ENCODE data around the gene TOP2A. TPM values are rescaled to one million over a fixed set of nuclear protein-coding genes. Genes with fewer than 3 reads are reported as not detected.
A peak's percentile ranks its signal among the peaks of the same experiment; 100 is the strongest.

TOP2A gene
- total and polyA plus RNA-seq, 9 of the 15 experiments (the other 6 are each of a cell fraction or from before 2014, with no cell fraction given): 133 to 347 (median 259) TPM

DNA sequence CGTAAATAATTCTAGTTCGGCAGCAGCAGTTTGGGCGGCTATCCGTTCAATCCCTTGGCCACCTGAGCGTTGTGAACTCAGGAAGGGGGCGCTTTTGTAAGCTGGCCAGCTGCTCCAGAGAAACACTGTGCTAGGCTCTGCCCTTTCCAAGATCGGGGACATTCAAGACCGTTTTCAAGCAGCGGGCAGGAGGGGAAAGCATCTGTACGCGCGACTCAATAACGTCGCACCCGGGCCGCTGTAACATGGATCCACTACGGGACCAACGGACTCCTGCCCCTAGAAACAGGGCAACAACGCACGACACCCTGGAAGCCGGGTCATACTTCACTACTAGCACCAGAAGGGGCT is 463 bp downstream of the TOP2A start (continued):
- no peak for TF ChIP-seq FOXM1 (IDR thresholded peaks at IDR 0.05; ENCODE audit: low read depth)
- no peak for TF ChIP-seq FOXM1 (CRISPR knock-in tag; IDR thresholded peaks at IDR 0.05; ENCODE audit: low read depth)
- no peak for TF ChIP-seq TGIF2 (CRISPR knock-in tag; IDR thresholded peaks at IDR 0.05)
- TF ChIP-seq E4F1 (CRISPR knock-in tag; IDR thresholded peaks at IDR 0.05; ENCODE audit: borderline replicate concordance): no peak
- TF ChIP-seq TFE3 (CRISPR knock-in tag; IDR thresholded peaks at IDR 0.05): no peak
- TF ChIP-seq ZNF3 (CRISPR knock-in tag; IDR thresholded peaks at IDR 0.05): no peak
- no peak for TF ChIP-seq HOMEZ (CRISPR knock-in tag; IDR thresholded peaks at IDR 0.05)
- TF ChIP-seq SP2 (IDR thresholded peaks at IDR 0.05; ENCODE audit: extremely low read depth, low read depth, low read length, poor library complexity, severe bottlenecking): no peak
- no peak for TF ChIP-seq ATF3 (IDR thresholded peaks at IDR 0.05)
- TF ChIP-seq ATF3 (CRISPR knock-in tag; conservative IDR thresholded peaks at IDR 0.05): no peak
- TF ChIP-seq, protein P1, sequence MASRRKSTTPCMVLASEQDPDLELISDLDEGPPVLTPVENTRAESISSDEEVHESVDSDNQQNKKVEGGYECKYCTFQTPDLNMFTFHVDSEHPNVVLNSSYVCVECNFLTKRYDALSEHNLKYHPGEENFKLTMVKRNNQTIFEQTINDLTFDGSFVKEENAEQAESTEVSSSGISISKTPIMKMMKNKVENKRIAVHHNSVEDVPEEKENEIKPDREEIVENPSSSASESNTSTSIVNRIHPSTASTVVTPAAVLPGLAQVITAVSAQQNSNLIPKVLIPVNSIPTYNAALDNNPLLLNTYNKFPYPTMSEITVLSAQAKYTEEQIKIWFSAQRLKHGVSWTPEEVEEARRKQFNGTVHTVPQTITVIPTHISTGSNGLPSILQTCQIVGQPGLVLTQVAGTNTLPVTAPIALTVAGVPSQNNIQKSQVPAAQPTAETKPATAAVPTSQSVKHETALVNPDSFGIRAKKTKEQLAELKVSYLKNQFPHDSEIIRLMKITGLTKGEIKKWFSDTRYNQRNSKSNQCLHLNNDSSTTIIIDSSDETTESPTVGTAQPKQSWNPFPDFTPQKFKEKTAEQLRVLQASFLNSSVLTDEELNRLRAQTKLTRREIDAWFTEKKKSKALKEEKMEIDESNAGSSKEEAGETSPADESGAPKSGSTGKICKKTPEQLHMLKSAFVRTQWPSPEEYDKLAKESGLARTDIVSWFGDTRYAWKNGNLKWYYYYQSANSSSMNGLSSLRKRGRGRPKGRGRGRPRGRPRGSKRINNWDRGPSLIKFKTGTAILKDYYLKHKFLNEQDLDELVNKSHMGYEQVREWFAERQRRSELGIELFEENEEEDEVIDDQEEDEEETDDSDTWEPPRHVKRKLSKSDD (conservative IDR thresholded peaks at IDR 0.05; ENCODE audit: low read length): 0 out of 2 replicates have a peak, but pooled peaks have one; percentile 16
- TF ChIP-seq ZNF583 (CRISPR knock-in tag; IDR thresholded peaks at IDR 0.05): no peak
- 0 out of 2 replicates have a peak, but pooled peaks have one; percentile 49 for TF ChIP-seq NFRKB (IDR thresholded peaks at IDR 0.05; ENCODE audit: low read depth)
- TF ChIP-seq ZFP1 (CRISPR knock-in tag; IDR thresholded peaks at IDR 0.05): no peak
- no peak for TF ChIP-seq ZNF316 (IDR thresholded peaks at IDR 0.05)
